Natural killer cell (primary cell): ENCODE results near the gene CAMTA1. TPM values are rescaled to one million over a fixed set of nuclear protein-coding genes. Genes with fewer than 3 reads are reported as not detected.

Source experiments
- ATAC-seq, 3 donors: fragments of 150-1000 bp in 2 of 3; fragments of 200-7000 bp in 1 of 3; cut with Tn5 transposase; 1 replicate in 1 of 3; 2 replicates in 2 of 3; pipeline ENCODE4 v1.10.0; 2021; ENCODE audit warnings: mild to moderate bottlenecking in 2 of 3, moderate library complexity in 2 of 3
- DNase-seq, 2 donors: peaks; one replicate each; pipeline versions ENCODE4 v3.0.0 to v3.0.0-alpha.2; 2013 to 2021; ENCODE audit warnings: mixed read lengths in 1 of 2
- H3K27ac ChIP-seq: one replicate; pipeline ENCODE4 v1.5.1; 2013; ENCODE audit warnings: mild to moderate bottlenecking, low read length
- H3K27me3 ChIP-seq: one replicate; pipeline ENCODE4 v1.6.1; 2013; ENCODE audit warnings: low read length; ENCODE audit not compliant: control insufficient read depth, insufficient read depth
- H3K36me3 ChIP-seq: one replicate; pipeline ENCODE4 v1.6.1; 2013; ENCODE audit warnings: low read length; ENCODE audit not compliant: control insufficient read depth, insufficient read depth
- H3K4me1 ChIP-seq: one replicate; pipeline ENCODE4 v1.6.1; 2013; ENCODE audit warnings: low read length; ENCODE audit not compliant: control insufficient read depth, insufficient read depth
- H3K4me3 ChIP-seq: one replicate; pipeline ENCODE4 v1.5.1; 2013; ENCODE audit warnings: low read length
- H3K9me3 ChIP-seq: one replicate; pipeline ENCODE4 v1.6.1; 2013; ENCODE audit warnings: low read length; ENCODE audit not compliant: control insufficient read depth, insufficient read depth
- H3K27ac Mint-ChIP-seq, 2 donors: one replicate each; pipeline ENCODE4 v1.8.0; 2022; ENCODE audit warnings: mild to moderate bottlenecking in 2 of 2, mixed read lengths in 2 of 2, moderate library complexity in 1 of 2
- H3K27me3 Mint-ChIP-seq, 2 donors: one replicate each; pipeline ENCODE4 v1.8.0; 2022; ENCODE audit warnings: low read depth in 2 of 2, mixed read lengths in 2 of 2
- H3K36me3 Mint-ChIP-seq: one replicate; pipeline ENCODE4 v1.8.0; 2022; ENCODE audit warnings: mixed read lengths
- H3K4me1 Mint-ChIP-seq, 2 donors: one replicate each; pipeline ENCODE4 v1.8.0; 2022; ENCODE audit warnings: mixed read lengths in 2 of 2
- H3K4me3 Mint-ChIP-seq: one replicate; pipeline ENCODE4 v1.8.0; 2022; ENCODE audit warnings: mild to moderate bottlenecking, moderate library complexity, mixed read lengths
- H3K9me3 Mint-ChIP-seq, 2 donors: one replicate each; pipeline ENCODE4 v1.8.0; 2022; ENCODE audit warnings: mixed read lengths in 2 of 2
- CTCF ChIP-seq: fragments of 200-600 bp; IDR thresholded peaks from one replicate; pipeline ENCODE4 v1.8.0; 2022; ENCODE audit warnings: antibody characterized with exemption
- WGBS: methylation state at CpG from one replicate; pipeline ENCODE4 v1.1.7; 2013; ENCODE audit warnings: missing lambda C conversion rate; ENCODE audit not compliant: insufficient coverage; 5-methylcytosine and 5-hydroxymethylcytosine counted together
- intact Hi-C: fragments of 100-400 bp; cut with micrococcal nuclease; formaldehyde crosslinking; loops from one replicate; pipeline ENCODE4 v1.14.2; 2022
- total RNA-seq, 4 donors: library from RNA; stranded (reverse); fragments of 120-200 nt in 1 of 4; gene quantifications; one replicate each; pipeline versions ENCODE4 v1.2.3 to v1.2.4, GENCODE V29; 2013 to 2022

Gene CAMTA1
- total RNA-seq, 3 donors from 2014 or later (not counting 1 experiment from before 2014, with no cell fraction given): 40.6 to 53.3 (median 44.9) TPM

GRCh38 chr1:6745073-6745472 is 40.2 kb upstream of the CAMTA1 start:
- no peaks in the 10 kb centered on the region for H3K36me3 ChIP-seq
- Mint-ChIP-seq H3K9me3 (no peaks in the 10 kb centered on the region), H3K27ac (no peak overlapping the region), H3K27me3 (peaks cover 0 to 6% of the 10 kb centered on the region in 2 donors), H3K36me3 (no peaks in the 10 kb centered on the region), H3K4me3 (no peak overlapping the region), H3K4me1 (peaks cover 7 to 13% of the 10 kb centered on the region in 2 donors)
- H3K27me3 ChIP-seq: no peaks in the 10 kb centered on the region
- intact Hi-C loops: no loop called here
- H3K27ac ChIP-seq: no peak overlapping the region
- no peak overlapping the region for H3K4me3 ChIP-seq
- H3K9me3 ChIP-seq: no peaks in the 10 kb centered on the region
- TF ChIP-seq CTCF: no peak
- peaks cover 8% of the 10 kb centered on the region for H3K4me1 ChIP-seq
- WGBS: 70% methylated on average over 5 of the region's 5 CpGs
- DNase-seq (no peak), ATAC-seq (no peak)

- Histone ChIP-seq H3K27ac (no peak overlapping the region), H3K4me1 (peaks cover 8% of the 10 kb centered on the region), H3K36me3 (no peaks in the 10 kb centered on the region), H3K9me3 (no peaks in the 10 kb centered on the region), H3K4me3 (no peak overlapping the region), H3K27me3 (no peaks in the 10 kb centered on the region)
- Mint-ChIP-seq H3K4me3 (no peak overlapping the region), H3K36me3 (no peaks in the 10 kb centered on the region), H3K27ac (no peak overlapping the region), H3K4me1 (peaks cover 7 to 13% of the 10 kb centered on the region in 2 donors), H3K9me3 (no peaks in the 10 kb centered on the region), H3K27me3 (peaks cover 2 to 6% of the 10 kb centered on the region in 2 donors)
- no peak for DNase-seq
- no peak for TF ChIP-seq CTCF
- no CpG with 5 or more reads among the region's 2 CpGs for WGBS
- intact Hi-C loops: no loop called here
- ATAC-seq: no peak
Observed at GRCh38 chr1:6747674-6748073, 37.6 kb upstream of the CAMTA1 start.

- Histone ChIP-seq H3K4me3 (no peak overlapping the region), H3K36me3 (no peaks in the 10 kb centered on the region), H3K27ac (no peak overlapping the region), H3K4me1 (no peaks in the 10 kb centered on the region), H3K27me3 (no peaks in the 10 kb centered on the region), H3K9me3 (no peaks in the 10 kb centered on the region)
- Mint-ChIP-seq H3K27me3 (peaks cover 14 to 19% of the 10 kb centered on the region in 2 donors), H3K4me3 (no peak overlapping the region), H3K27ac (no peak overlapping the region), H3K36me3 (no peaks in the 10 kb centered on the region), H3K9me3 (no peaks in the 10 kb centered on the region), H3K4me1 (no peaks in the 10 kb centered on the region)
- ATAC-seq: no peak
- 96% methylated on average over 4 of the region's 4 CpGs for WGBS
- intact Hi-C loops: no loop called here
- no peak for DNase-seq
- TF ChIP-seq CTCF: no peak
Observed at GRCh38 chr1:6750490-6750889, 34.8 kb upstream of the CAMTA1 start.
